Measurements from ENCODE around the gene MTCH1.

GRCh38 chr6:36938536-36938935, 47.5 kb downstream of the MTCH1 start:
- TF ChIP-seq EZH2phosphoT487 (IDR thresholded peaks at IDR 0.05): no peak
- TF ChIP-seq, protein P1, sequence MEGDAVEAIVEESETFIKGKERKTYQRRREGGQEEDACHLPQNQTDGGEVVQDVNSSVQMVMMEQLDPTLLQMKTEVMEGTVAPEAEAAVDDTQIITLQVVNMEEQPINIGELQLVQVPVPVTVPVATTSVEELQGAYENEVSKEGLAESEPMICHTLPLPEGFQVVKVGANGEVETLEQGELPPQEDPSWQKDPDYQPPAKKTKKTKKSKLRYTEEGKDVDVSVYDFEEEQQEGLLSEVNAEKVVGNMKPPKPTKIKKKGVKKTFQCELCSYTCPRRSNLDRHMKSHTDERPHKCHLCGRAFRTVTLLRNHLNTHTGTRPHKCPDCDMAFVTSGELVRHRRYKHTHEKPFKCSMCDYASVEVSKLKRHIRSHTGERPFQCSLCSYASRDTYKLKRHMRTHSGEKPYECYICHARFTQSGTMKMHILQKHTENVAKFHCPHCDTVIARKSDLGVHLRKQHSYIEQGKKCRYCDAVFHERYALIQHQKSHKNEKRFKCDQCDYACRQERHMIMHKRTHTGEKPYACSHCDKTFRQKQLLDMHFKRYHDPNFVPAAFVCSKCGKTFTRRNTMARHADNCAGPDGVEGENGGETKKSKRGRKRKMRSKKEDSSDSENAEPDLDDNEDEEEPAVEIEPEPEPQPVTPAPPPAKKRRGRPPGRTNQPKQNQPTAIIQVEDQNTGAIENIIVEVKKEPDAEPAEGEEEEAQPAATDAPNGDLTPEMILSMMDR (IDR thresholded peaks at IDR 0.05): no peak
- no peak for TF ChIP-seq EZH2 (IDR thresholded peaks at IDR 0.05)
